Activated CD4-positive, alpha-beta T cell treated with anti-CD3 and anti-CD28 coated beads for 48 hours (primary cell): ENCODE results near the gene DIP2C.
"Not testable (repeated sequence)": the region's sequence is repeated elsewhere in the genome, so short reads cannot be mapped to it uniquely, and the experiment has no call there.

Experiments used
- DNase-seq: peaks from one replicate; pipeline ENCODE4 v3.0.0-alpha.2; 2020

Gene DIP2C

DNA sequence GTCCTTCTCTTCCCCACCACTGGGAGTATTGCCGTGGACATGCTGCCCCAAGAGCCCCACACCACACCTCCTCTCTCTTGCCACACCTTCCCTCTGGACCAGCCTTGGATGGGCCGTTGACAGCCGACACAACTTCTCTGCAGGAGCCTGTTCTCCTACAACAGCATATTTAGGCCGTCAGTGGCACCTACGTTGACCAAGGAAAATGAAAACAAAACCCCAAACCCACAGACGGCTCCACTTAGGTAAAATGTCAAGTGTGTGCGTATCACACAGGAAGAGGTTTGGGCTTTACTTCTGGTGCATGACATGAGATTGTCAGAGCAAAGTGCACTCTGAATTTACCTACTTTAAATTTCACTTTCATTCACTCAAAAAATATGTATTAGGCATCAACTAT lies 307.7 kb downstream of the DIP2C start:
- no peak for DNase-seq

DNA sequence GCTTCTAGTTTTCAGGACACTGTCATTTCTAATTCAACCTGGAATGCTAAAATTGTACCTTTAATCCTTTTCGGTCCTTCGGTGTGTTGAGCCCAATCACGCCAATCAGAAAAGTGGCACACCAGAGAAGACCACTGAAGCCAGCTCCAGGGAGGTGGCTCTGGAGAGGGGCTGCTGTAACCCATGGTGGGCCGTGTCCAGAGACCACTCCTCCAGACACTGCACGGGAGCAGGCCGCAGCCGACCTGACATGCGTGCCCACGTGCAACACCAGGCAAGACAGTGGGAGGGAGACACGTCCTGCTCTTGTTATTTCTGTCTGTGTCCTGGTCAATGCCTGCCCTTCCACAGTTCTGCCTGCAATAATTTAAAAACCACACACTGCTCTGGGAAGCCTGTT lies 308.1 kb downstream of the DIP2C start:
- DNase-seq = no peak

DNA sequence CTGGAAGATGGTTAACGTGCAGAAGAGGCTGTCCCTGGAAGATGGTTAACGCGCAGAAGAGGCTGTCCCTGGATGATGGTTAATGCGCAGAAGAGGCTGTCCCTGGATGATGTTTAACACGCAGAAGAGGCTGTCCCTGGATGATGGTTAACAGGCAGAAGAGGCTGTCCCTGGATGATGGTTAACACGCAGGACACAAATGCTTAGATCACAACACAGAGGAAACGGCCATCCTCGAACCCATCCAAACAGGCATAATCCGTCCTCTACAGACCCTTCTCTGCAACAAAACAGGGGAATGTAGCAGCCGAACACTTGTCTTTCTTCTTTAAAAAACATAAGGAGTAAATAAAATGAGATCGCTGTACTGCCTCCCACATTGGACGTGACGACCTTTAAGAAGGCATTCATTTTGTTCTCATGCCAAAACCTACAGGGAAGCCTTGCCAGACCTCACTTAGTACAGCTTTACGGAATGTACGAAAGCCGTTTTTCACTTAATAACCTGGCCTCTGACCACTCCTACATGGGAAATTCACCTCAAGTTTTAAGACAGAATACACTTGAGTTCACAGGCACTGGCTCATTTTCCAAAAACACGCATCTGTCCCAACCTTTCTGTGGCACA lies 309.0 kb downstream of the DIP2C start:
- no peak for DNase-seq

DNA sequence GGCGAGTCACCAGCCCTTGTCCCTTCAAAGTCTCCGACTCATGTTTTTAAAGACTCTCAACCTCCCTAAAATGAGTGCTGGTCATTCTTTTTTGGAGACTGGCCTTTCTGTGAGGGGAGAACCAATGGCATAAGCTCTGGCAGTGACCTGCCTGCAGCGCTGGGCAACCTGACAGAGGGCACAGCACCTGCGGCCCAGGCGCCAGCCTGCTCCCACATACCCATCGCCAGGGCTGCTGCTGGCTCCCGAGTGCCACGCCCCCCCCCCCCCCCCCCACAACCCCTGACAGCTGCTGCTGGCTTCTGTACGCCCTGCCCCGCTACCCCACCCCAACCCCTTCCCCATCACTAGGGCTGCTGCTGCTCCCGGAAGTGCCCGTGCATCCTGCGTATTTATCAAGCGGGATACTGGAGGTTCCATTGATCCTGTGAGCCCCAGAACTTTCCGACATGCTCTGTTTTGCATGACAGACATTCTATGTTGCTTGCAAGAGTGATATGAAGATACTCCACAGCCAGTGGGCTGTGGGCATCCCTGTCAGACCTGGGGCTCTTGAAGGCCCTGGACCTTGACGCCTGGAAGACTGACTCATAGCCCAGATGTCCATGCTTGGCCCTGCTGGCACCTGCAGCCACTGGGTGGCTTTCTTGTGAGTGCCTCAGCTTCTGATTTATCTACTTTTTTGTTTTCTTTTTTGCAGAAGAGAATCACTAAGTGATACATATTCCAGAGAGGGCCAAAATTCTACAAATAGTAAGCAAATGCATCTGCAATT lies 310.4 kb downstream of the DIP2C start:
- DNase-seq = no peak

DNA sequence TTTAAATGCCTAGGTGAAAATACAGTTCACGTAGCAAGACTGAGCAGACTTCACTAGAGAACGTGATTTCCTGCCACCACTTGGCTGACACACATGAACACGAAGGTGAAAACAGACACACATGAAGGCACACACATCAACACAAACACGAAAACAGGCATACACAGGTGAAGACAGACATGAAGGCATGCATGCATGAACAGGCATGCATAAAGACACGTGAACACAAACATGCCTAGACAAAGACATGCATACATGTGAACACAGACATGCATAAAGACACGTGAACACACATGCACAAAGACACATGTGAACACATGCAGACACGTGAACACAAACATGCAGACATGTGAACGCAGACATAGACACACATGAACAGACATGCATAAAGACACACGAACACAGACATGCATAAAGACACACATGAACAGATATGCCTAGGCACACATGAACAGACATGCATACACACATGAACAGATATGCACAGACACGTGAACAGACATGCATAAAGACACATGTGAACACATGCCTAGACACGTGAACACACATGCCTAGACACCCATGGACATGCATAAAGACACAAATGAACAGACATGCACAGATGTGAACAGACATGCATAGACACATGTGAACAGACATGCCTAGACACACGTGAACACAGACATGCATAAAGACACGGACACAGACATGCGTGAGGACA lies 311.1 kb downstream of the DIP2C start:
- no peak for DNase-seq

DNA sequence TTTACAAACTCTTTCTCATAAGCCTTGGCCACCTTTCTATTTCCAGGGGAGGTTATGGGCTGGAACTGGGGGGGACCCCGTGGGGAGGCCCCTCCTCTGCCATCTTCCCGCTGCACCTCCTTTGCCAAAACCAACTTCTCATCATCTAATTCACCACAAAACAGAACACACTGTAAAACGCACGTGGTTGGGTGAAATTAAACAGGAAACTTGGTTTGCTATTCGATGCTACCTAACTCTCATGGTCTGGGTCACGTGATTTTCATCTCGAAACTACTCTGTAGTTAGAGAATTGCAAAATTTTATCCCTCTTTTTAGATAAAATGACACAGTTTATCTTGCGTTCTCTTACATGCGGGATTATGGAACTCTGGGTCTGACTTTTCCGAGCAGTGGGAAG lies 312.2 kb downstream of the DIP2C start:
- no peak for DNase-seq

DNA sequence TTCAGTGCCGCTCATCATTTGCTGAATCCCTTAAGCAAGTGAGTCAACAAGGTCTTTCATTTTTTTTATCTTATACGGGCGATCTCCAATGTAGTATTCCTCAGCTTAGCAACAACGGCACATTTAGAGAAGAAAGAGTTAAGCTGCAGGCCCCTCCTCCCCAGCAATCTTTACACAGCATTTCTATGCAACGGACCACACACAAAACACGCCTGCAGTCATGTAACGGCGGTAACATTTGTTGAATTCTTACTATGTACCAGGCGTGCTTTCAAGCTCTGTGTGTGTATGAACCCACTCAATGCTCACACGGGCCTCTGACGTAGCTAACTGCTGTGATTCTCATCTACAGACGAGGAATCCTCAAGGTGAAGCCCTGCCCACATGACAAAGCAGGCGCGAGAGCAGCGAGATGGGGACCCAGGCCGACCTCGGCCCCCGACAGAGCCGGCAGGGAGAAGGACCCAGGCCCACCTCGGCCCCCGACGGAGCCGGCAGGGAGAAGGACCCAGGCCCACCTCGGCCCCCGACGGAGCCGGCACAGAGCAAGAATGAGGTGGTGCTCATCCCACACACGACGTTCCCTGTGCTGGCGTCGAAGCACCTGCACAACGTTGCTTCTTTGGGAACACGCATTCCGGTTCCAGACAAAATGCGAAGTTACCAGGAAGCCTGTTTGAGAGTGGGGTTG lies 313.5 kb downstream of the DIP2C start:
- DNase-seq = no peak

DNA sequence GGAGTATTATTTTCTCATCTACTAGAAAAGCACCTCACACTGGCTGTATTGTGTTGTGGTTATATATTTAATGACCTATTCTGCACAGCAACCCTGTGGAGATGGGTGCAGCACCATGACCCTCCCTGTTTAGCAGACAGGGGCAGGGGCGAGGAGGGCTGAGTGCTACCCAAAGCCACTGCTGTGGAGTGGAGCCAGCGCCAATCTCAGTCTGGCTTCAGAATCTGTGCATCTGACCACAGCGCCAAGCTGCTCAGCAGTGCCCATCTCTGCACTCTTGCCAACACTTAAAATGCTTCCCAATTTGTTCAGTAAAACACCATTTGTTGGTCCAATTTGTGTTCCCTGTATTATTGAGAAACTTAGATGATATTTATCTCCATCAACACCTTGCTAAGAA lies 315.1 kb downstream of the DIP2C start:
- DNase-seq = no peak

DNA sequence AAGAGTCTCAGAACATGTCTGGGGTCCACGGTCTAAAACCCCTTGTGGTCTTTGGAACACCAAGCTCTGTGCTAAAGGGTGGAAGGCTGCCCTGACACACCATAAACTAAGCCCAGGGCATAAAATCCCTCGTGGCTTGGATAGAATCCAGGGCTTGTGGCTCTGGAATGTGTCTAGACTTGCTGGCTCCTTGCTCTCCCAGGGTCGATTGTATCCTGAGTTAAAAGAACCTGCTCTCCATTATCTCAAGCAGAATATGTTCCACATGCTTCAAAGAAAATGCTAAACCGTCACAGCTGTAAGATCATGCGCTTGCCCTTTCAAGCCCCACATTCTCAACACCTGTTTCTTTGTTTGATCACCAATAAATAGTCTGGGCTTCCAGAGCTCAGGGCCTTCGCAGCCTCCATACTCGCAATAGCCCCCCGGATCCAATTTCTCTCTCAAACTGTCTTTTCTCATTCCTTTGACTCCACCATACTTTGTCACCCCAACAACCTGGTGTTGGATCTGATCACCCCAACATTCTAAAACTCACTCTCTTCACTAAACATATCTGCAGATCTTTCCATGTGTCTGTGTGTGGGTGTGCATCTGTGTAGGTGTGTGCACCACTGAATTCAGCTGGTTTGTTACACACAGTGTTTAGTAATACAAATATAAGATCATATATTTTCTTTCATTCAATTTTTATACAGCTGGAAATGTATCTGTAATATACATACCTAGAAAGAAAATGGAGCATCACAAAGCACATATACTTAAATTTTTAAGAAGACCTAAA lies 315.8 kb downstream of the DIP2C start:
- no peak for DNase-seq

DNA sequence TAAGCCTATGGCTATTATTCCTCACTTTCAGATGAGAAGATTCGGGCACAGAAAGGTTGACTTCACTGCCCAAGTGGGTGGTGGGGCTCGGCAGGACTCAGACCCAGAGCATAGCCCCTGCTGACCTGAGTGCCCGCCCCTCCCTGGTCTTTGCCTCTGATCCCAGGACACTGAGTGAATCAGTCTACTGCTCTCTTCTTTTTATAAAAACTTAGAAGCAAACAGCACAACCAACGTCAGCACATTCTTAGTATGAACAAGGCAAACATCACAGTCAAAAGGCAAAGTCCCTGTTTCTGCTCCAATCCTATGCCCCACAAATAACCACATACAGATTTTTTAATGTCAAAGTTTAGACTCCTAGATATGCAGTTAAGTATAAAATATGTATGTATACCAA lies 316.5 kb downstream of the DIP2C start:
- DNase-seq = no peak

DNA sequence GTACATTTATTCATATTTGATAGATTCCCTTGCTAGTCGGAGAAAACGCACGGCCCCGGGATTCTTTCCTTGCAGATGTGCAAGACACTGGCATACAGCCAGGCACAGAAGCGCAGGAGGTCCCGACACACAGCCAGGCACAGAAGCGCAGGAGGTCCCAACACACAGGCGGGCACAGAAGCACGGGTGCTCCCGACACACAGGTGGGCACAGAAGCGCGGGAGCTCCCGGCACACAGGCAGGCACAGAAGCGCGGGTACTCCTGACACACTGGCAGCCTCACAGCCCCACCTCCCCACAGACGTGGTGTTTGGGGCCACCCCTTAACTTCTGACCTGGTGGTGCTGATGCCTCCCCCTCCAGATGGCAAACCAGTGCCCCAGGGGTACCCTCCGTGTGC lies 316.9 kb downstream of the DIP2C start:
- DNase-seq = no peak

DNA sequence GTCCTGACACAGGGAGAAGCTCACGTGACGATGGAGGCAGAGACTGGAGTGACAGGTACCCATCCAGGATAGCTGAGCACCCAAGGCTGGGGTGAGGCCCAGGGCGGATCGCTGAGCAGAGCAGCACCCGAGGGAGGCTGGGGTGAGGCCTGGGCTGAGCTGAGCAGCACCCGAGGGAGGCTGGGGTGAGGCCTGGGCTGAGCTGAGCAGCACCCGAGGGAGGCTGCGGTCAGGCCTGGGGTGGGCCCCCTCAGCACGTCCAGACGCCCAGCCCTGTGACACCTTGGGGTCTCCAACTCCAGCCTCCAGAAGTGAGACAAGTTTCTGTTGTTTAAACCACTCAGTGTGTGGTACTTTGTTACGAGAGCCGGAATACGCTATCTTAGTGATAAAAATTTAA lies 318.0 kb downstream of the DIP2C start:
- no peak for DNase-seq

DNA sequence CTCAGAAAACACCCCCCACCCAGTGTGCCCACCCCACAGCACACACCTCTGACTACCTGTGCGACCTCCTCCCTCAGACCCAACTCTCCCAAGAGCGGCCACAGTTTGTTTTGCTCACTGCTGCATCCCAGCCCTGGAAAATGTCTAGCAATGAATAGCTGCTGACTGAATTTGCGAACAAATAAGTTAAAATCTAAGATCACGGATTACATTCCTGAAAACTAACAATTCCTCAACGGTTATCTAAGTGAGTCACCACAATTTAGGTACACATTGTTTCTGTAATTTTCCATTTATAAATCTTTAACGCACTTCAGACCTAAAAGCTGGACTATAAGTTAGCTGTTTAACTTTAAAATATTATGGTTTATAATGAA lies 319.0 kb downstream of the DIP2C start:
- DNase-seq = no peak

DNA sequence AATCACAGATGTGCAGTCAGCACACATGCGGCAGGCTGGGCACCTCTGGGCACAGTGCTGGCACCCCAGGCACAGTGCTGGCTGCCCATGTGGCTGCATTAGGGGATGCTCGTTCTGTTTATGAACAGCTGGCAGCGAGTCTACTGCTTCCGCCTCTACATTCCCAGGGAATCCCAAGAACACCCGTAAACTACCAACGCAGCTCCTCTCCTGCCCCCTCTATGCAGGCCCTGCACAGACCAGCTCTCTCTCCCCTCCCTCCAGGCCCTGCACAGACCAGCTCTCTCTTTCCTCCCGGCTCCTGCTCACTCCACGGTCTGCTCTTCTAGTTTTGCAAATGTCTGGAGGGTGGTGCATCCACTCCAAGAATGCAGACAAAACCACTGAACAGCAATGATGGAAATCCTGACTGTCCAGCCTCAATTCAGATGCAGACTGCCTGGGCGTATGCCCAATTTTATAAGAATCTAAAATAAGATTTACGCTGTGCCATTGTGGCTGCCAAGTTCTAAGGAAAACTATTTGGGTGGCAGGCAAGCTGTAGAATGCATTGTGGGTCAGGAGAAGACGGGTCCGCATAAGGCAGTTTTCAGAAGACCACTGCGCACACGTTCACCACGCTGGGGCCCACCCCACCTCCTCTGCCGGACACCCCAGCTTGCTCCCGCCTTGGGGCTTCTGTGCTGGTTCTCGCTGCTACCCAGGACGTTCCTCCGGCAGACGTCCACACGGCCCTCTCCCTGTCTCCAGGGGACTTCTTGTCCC lies 319.6 kb downstream of the DIP2C start:
- no peak for DNase-seq

DNA sequence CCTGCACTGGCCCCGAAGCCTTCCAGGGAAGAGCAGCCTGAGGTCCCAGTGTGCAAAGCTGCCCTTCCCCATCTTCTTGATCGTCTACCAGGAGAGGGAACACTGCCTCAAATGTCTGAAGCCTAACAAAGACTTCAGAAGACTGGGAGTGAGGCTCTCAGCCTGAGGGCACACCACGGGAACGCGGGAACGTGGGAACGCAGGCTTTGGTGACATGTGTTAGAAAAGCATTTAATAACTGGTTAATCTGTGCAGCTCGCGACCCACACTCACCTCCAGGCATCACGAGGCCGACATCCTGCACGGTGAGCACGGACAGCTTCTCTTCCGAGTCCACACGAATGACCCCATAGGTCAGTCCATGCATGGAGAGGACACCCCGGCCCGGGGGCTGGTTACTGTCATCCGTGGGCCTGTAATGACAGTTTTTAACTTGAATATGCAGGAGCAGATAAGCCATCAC lies 320.2 kb downstream of the DIP2C start:
- no peak for DNase-seq

DNA sequence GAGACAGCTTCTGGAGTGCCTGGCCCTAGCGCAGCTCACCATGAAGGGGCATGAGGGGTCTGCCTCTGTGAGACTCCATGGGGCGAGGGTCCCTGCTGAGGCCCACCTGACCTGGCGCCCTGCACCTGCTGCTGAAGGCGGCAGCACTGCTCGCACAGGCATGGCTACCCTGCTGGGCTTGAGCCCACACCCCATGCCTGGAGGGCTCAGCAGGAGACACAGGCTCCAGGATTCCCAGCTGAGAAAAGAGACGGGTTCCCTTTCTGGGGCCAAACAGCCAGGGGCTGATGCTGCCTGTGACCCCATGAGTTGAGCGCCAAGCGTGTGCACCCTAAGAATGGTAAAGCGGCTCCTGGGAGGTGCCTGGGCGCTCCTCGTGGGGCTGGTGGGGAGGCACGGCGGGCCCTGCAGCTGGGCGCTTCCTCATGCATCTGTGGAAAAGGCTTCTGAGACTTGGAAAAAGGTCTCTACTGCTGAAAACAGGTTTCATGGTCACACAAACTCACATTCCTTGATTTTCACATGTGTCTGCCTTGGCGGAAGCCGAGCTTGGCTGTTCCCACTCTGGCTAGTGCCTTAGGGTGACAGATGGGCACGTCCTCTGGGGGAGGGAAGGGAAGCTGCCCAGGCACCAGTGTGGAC lies 320.8 kb downstream of the DIP2C start:
- DNase-seq = no peak

DNA sequence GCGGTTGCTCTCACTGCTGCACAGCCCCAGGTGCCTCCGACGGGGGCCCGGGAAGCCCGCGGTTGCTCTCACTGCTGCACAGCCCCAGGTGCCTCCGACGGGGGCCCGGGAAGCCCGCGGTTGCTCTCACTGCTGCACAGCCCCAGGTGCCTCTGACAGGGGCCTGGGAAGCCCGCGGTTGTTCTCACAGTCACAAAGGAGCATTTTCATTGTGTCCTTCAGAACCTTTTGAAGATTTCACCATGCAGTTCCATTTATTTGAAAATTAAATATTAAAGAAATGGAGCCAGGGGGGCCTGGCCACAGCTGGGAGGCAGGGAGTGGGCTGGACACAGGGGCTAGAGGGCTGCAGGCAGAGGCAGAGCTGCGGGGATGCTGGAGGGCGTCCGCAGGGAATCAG lies 321.4 kb downstream of the DIP2C start:
- not testable (repeated sequence) for DNase-seq

DNA sequence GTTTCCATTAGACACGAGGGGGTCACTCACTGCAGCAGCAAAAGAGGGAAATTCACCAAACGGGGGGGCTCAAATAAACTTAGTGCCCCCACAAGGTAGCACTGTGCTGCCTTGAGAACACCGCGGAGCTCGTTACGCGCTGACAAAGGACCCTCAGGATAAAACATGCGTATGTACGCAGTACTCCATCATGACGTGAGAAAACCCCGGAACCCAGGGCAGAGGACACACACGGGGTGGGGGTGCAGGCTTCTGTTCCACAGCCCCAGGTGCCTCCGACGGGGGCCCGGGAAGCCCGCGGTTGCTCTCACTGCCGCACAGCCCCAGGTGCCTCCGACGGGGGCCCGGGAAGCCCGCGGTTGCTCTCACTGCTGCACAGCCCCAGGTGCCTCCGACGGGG lies 321.8 kb downstream of the DIP2C start:
- no peak for DNase-seq

DNA sequence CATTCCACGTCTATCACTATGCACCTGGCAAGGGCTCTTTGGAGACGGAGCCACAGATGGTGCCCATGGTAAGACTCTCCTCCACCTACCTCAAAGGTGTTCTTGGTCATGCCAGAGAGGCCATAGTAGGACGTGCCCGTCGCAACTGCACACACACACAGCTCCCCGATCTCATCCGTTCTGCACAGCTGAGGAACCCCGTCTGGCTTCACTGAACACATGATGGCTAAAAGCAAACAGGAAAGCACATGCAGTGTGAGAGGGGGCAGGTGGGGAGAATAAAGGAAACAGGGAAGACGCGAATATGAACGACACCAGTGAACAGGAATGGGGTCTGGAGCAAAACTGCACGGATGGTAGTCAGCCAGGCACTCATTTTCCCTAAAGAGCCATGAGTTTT lies 323.3 kb downstream of the DIP2C start:
- no peak for DNase-seq

DNA sequence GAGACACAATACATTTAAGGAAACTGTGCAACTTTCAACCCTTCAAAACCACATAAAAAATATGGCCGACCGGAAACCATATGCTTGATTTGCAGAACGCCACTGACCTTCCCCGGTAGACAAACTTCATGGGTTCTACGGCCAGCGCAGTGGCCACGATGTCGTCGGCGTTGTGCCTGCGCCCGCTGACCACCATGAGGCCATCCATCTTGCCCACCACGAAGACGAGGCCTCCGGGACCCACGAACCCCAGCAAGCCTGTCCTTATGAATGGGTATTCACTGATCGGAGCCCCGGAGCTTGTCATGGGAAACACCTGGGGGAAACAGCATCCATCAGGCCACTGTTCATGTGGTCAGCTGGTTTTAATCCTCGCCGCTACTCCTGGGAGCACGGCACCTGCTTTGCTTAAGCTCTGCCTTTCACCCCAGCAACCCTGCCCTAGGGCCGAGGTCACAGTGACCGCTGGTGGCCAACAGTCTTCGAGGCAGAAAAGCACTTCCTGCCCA lies 325.1 kb downstream of the DIP2C start:
- DNase-seq = no peak

DNA sequence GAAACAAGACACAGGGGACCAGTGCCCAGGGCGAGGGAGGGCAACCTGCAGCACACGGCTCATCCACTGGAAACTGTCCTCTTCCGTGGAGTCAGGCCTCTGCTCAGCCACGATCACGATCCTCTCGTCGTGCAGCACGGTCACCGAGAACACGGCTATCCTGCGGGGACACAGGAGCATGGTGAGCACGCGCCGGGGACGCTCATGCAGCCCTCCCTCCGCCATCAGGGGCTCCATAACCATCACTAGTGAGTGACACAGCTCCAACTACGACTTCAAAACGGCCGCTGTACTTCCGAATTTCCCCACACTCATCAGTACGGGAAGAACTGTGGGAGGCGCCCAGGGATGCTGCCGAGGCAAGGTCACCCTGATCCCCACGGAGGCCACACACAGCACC lies 326.3 kb downstream of the DIP2C start:
- no peak for DNase-seq
